Panc1 (cell line): Measurements from ENCODE around the gene IL20RB.

Source experiments
- POLR2AphosphoS5 ChIP-seq: IDR thresholded peaks from 2 replicates; pipeline ENCODE4 v1.6.1; 2012; ENCODE audit warnings: mild to moderate bottlenecking, low read depth, low read length, moderate library complexity
- TF ChIP-seq, protein P1 (sequence below): fragments of 450-650 bp; IDR thresholded peaks from 2 replicates; pipeline ENCODE4 v1.5.1; 2017; ENCODE audit warnings: mild to moderate bottlenecking
- TF ChIP-seq, protein P2 (sequence below), 2 experiments: IDR thresholded peaks; 2 replicates each; pipeline ENCODE4 v1.6.1; 2011 to 2012; ENCODE audit warnings: low read depth in 2 of 2, control low read depth in 1 of 2, low read length in 1 of 2, mild to moderate bottlenecking in 1 of 2, moderate library complexity in 1 of 2; ENCODE audit not compliant: insufficient read depth in 1 of 2

DNA sequence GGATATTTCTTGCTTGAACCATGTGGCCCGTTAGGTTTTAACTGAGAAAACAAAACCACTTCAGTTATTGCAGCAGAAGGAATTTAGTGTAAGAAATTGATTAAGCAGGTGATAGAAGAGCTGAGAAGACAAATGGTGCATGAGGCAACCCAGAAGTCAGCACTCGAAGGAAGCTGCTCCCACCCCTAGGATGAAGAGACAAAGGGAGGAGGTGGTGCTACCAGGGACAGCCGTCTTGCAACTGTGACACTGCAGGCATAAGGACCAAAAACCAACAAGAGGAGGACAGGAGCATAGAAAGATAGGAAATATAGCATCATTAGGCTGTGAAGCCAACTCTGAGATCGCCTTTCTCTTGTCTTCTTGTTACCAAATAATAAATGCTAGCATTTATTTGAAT, 89.0 kb downstream of the IL20RB start:
- TF ChIP-seq, protein P1, sequence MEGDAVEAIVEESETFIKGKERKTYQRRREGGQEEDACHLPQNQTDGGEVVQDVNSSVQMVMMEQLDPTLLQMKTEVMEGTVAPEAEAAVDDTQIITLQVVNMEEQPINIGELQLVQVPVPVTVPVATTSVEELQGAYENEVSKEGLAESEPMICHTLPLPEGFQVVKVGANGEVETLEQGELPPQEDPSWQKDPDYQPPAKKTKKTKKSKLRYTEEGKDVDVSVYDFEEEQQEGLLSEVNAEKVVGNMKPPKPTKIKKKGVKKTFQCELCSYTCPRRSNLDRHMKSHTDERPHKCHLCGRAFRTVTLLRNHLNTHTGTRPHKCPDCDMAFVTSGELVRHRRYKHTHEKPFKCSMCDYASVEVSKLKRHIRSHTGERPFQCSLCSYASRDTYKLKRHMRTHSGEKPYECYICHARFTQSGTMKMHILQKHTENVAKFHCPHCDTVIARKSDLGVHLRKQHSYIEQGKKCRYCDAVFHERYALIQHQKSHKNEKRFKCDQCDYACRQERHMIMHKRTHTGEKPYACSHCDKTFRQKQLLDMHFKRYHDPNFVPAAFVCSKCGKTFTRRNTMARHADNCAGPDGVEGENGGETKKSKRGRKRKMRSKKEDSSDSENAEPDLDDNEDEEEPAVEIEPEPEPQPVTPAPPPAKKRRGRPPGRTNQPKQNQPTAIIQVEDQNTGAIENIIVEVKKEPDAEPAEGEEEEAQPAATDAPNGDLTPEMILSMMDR = no peak
- no peak for TF ChIP-seq POLR2AphosphoS5
- TF ChIP-seq, protein P2, sequence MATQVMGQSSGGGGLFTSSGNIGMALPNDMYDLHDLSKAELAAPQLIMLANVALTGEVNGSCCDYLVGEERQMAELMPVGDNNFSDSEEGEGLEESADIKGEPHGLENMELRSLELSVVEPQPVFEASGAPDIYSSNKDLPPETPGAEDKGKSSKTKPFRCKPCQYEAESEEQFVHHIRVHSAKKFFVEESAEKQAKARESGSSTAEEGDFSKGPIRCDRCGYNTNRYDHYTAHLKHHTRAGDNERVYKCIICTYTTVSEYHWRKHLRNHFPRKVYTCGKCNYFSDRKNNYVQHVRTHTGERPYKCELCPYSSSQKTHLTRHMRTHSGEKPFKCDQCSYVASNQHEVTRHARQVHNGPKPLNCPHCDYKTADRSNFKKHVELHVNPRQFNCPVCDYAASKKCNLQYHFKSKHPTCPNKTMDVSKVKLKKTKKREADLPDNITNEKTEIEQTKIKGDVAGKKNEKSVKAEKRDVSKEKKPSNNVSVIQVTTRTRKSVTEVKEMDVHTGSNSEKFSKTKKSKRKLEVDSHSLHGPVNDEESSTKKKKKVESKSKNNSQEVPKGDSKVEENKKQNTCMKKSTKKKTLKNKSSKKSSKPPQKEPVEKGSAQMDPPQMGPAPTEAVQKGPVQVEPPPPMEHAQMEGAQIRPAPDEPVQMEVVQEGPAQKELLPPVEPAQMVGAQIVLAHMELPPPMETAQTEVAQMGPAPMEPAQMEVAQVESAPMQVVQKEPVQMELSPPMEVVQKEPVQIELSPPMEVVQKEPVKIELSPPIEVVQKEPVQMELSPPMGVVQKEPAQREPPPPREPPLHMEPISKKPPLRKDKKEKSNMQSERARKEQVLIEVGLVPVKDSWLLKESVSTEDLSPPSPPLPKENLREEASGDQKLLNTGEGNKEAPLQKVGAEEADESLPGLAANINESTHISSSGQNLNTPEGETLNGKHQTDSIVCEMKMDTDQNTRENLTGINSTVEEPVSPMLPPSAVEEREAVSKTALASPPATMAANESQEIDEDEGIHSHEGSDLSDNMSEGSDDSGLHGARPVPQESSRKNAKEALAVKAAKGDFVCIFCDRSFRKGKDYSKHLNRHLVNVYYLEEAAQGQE (IDR thresholded peaks at IDR 0.05; ENCODE audit: insufficient read depth in 1 of 2, low read depth in 2 of 2, low read length in 1 of 2) = no peak
